Measurements from ENCODE around the gene DNTT.

Gene DNTT

DNA sequence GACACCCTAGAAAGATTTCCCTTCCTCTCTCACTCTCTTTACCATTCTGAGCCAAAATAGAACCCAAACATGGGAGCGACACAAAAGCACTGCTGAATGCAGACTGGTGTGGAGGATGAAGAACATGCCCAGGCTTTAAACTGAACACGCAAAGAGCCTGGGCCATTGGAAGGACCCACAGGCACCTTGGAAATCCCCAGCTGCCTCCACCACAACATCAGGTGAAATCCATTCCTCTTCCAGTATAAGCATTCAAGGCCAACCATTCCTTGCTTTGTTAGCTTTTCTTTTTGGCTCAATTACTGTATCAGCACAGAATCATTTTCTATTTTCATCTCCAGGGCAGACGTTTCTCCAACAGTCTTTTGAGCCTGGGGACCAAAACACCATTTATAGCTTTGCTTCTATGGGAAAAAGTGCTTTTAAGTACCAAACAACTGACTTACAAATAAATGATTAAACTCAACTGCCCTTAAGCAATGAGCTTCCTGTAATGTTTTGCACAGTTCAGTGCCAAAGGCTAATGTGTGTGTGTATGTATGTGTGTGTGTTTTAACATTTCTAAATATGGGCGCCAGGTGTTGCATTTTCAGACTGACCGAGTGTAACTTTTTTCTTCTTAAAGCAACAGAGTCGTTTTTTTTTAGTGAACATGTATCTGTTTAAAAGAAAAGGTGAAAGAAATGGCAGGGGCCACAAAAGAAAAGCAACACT, 16.7 kb upstream of the DNTT start:
- H3K27me3 ChIP-seq (replicated peaks; ENCODE audit: control insufficient read depth, insufficient read depth, low read length): no peaks in the 10 kb centered on the region
- H3K4me3 ChIP-seq (replicated peaks; ENCODE audit: low read depth, low read length): peak overlapping the region; percentile 57
- no peaks in the 10 kb centered on the region for H3K36me3 ChIP-seq (ENCODE audit: control insufficient read depth, insufficient read depth, low read length)
- peak; percentile 75 for DNase-seq (ENCODE audit: extremely low read depth, insufficient read length)
- no peak for TF ChIP-seq CTCF (IDR thresholded peaks at IDR 0.05; ENCODE audit: insufficient read depth, low read length, poor library complexity, severe bottlenecking)

GRCh38 chr10:96288151-96288621, 16.0 kb upstream of the DNTT start:
- peak overlapping the region; percentile 57 for H3K4me3 ChIP-seq (replicated peaks; ENCODE audit: low read depth, low read length)
- no peaks in the 10 kb centered on the region for H3K36me3 ChIP-seq (ENCODE audit: control insufficient read depth, insufficient read depth, low read length)
- TF ChIP-seq CTCF (IDR thresholded peaks at IDR 0.05; ENCODE audit: insufficient read depth, low read length, poor library complexity, severe bottlenecking): no peak
- peak; percentile 80 for DNase-seq (ENCODE audit: extremely low read depth, insufficient read length)
- H3K27me3 ChIP-seq (replicated peaks; ENCODE audit: control insufficient read depth, insufficient read depth, low read length): no peaks in the 10 kb centered on the region

DNA sequence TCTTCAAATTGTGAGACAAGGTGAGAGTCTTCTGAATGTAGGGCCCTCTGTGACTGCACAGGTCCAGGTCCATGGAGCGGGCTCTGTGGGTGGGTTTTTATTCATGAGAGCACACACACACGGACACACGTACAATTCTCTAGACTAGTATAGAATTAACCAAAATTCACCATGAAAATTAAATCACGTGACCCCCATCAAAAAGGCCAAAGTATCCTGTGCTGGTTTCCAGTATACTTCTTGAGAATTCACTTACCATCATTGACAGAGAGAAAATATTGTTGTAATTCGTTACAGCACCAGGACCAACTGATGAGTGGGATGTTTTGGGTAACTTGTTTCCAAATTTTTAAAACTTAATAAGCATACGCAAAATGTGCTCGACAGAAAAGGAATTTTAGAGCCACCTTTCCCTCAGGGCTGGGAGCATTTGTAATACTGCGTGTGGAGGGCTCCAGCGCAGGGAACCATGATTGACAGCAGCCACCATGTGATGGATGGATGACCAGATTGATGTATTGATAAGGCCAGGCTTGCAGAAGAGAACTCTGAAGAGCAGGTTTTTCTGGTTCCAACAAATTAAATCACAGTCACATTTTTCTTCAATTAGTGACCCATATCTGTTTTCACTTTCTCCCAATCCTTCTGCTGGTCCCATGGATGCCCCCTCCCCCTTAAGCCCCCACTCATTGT, 14.9 kb upstream of the DNTT start:
- H3K27me3 ChIP-seq (replicated peaks; ENCODE audit: control insufficient read depth, insufficient read depth, low read length): no peaks in the 10 kb centered on the region
- no peak for DNase-seq (ENCODE audit: extremely low read depth, insufficient read length)
- no peak overlapping the region for H3K4me3 ChIP-seq (replicated peaks; ENCODE audit: low read depth, low read length)
- H3K36me3 ChIP-seq (ENCODE audit: control insufficient read depth, insufficient read depth, low read length): no peaks in the 10 kb centered on the region
- no peak for TF ChIP-seq CTCF (IDR thresholded peaks at IDR 0.05; ENCODE audit: insufficient read depth, low read length, poor library complexity, severe bottlenecking)

- H3K27me3 ChIP-seq (replicated peaks; ENCODE audit: control insufficient read depth, insufficient read depth, low read length): no peaks in the 10 kb centered on the region
- no peak for TF ChIP-seq CTCF (IDR thresholded peaks at IDR 0.05; ENCODE audit: insufficient read depth, low read length, poor library complexity, severe bottlenecking)
- no peaks in the 10 kb centered on the region for H3K36me3 ChIP-seq (ENCODE audit: control insufficient read depth, insufficient read depth, low read length)
- DNase-seq (ENCODE audit: extremely low read depth, insufficient read length): peak; percentile 48
- H3K4me3 ChIP-seq (replicated peaks; ENCODE audit: low read depth, low read length): peak overlapping the region; percentile 35
Measured at GRCh38 chr10:96290368-96291133, 13.7 kb upstream of the DNTT start.

GRCh38 chr10:96292971-96293920, 11.0 kb upstream of the DNTT start:
- H3K36me3 ChIP-seq (ENCODE audit: control insufficient read depth, insufficient read depth, low read length): no peaks in the 10 kb centered on the region
- peak; percentile 53 for TF ChIP-seq CTCF (IDR thresholded peaks at IDR 0.05; ENCODE audit: insufficient read depth, low read length, poor library complexity, severe bottlenecking)

More at GRCh38 chr10:96292971-96293920, 11.0 kb upstream of the DNTT start:
- Histone ChIP-seq H3K4me3 (replicated peaks; ENCODE audit: low read depth, low read length) (no peak overlapping the region), H3K27me3 (replicated peaks; ENCODE audit: control insufficient read depth, insufficient read depth, low read length) (no peaks in the 10 kb centered on the region)
- peak; percentile 56 for DNase-seq (ENCODE audit: extremely low read depth, insufficient read length)

All from GM06990 (cell line).